Measurements from ENCODE around the gene MORN3.
"Not testable (repeated sequence)": the region's sequence is repeated elsewhere in the genome, so short reads cannot be mapped to it uniquely, and the experiment has no call there.

The MORN3 gene

DNA sequence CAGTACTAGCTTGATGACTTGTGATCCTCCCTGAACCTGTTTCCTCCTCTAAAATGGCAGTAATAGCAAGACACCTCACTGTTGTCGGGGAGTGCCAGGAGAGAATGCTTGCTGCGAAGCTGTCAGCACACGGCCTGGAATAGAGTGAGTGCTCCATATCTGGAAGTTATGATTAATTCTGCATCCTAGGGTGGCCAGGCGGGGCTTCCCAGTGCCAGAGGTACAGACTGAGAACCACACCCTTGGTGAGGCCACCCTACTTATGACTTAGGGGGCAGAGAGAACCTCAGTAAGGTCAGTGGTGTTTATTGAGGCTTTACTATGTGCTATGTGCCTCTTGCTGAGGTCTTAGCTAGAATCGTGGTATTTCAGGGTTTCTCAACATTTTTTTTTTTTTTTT lies 20.1 kb downstream of the MORN3 start:
- TF ChIP-seq, protein P1, sequence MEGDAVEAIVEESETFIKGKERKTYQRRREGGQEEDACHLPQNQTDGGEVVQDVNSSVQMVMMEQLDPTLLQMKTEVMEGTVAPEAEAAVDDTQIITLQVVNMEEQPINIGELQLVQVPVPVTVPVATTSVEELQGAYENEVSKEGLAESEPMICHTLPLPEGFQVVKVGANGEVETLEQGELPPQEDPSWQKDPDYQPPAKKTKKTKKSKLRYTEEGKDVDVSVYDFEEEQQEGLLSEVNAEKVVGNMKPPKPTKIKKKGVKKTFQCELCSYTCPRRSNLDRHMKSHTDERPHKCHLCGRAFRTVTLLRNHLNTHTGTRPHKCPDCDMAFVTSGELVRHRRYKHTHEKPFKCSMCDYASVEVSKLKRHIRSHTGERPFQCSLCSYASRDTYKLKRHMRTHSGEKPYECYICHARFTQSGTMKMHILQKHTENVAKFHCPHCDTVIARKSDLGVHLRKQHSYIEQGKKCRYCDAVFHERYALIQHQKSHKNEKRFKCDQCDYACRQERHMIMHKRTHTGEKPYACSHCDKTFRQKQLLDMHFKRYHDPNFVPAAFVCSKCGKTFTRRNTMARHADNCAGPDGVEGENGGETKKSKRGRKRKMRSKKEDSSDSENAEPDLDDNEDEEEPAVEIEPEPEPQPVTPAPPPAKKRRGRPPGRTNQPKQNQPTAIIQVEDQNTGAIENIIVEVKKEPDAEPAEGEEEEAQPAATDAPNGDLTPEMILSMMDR (IDR thresholded peaks at IDR 0.05; ENCODE audit: low read length, missing control alignments): no peak
- DNase-seq (ENCODE audit: low read depth): no peak
- no peak overlapping the region for H3K4me3 ChIP-seq (replicated peaks; ENCODE audit: low read depth, low read length)

DNA sequence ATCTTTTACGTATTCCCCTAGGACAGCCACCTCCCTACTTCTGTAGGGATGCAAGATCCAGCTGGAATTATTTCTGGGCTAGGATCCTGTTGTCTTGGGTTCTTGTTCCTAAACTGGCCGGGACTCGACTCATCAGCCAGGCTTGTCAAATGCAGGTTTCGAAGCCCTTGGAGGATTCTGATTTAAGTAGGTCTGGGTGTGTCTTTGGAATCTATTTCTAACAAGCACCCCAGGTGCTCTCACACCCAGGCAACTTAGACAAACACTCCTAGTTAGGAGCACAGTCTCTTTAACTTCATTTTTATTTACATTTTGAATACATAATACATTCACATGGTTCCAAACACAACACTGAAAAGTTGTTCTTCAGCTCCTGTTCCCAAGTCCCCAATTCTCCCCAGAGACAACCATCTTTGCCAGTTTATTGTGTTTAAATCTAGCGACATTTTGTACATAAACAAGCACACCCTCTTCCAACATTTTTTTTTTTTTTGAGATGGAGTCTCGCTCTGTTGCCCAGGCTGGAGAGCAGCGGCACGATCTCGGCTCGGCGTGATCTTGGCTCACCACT lies 20.9 kb downstream of the MORN3 start:
- no peak for DNase-seq (ENCODE audit: low read depth)
- H3K4me3 ChIP-seq (replicated peaks; ENCODE audit: low read depth, low read length): no peak overlapping the region
- TF ChIP-seq, protein P1 (IDR thresholded peaks at IDR 0.05; ENCODE audit: low read length, missing control alignments): no peak

DNA sequence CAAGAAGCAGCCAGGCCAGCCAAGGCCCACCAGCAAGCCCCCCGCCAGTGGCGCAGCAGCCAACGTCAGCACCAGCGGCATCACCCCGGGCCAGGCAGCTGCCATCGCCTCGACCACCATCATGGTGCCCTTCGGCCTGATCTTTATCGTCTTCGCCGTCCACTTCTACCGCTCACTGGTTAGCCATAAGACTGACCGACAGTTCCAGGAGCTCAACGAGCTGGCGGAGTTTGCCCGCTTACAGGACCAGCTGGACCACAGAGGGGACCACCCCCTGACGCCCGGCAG lies 28.2 kb downstream of the MORN3 start:
- H3K4me3 ChIP-seq (replicated peaks; ENCODE audit: low read depth, low read length): no peak overlapping the region
- TF ChIP-seq, protein P1 (IDR thresholded peaks at IDR 0.05; ENCODE audit: low read length, missing control alignments): no peak
- DNase-seq (ENCODE audit: low read depth): no peak

DNA sequence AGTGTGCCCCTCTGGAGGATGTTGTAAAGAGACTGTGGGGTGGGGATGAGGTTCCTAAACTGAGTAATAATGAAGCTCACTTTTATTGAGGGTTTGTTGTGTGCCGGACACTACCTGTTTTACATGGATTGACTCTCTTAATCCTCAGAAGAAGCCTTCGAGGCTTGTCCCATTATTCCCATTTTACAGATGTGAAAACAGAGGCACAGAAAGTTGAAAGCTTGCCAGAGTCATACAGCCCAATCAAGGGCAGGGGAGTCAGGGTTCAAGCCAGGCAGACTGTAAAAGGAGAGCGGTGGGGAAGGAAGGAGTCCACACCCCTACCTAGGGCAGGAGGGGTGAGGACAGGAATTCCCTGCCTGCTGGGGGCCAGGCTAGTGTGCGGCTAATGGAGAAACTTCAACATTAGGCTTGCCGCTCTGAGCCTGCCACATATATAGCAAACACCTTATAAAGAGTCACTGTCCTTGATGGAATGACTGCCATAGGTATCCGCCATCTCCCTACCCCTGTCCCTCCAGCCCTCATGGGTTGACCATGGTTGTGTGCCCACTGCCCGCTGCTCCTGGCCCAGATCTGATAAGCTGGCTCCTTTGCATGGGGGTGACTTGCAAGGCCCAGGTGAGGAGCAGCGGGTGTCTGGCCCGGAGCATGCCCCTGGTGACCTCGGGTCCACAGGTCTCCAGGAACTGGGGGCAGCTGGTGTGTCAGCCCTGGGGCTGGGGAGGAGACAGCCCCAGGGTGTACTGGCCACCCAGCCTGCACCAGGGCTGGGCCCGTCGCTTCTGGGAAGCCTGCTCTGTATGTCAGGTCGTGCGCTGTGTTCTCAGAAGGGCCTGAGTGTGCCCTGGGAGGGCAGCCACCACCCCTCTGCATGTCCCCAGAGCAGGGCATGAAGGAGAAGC lies 30.9 kb downstream of the MORN3 start:
- no peak overlapping the region for H3K4me3 ChIP-seq (replicated peaks; ENCODE audit: low read depth, low read length)
- TF ChIP-seq, protein P1 (IDR thresholded peaks at IDR 0.05; ENCODE audit: low read length, missing control alignments): no peak
- no peak for DNase-seq (ENCODE audit: low read depth)

DNA sequence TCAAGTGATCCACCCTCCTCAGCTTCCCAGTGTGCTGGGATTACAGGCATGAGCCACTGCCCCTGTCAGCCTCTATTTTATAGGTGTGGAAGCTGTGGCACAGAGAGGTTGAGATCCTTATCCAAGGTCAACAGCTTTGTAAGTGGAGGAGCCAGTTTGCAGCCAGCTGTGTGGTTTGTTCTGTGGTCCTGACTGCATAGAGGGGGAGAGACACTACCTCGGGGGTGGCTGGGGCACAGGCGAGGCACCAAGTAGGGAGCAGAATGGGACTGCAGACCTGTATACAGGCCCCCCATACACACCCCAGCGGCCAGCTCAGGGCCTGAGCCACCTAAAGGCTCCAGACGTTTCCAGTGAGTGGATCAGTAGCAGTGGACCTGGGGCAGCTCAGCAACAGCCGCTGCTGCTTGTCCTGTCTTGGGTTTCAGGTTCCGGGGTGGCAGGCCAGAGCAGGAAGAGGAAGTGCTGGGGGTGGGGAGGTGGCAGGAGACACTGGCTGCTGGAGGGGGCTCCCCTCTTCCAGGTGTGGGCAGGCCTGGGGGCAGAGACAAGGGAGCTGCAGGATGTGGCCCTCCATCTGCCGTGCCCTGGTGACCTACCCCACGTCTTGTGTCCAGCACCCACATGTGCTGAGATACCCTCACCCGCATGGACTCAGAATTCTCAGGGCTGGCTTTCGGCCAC lies 32.1 kb downstream of the MORN3 start:
- no peak for DNase-seq (ENCODE audit: low read depth)
- no peak overlapping the region for H3K4me3 ChIP-seq (replicated peaks; ENCODE audit: low read depth, low read length)

DNA sequence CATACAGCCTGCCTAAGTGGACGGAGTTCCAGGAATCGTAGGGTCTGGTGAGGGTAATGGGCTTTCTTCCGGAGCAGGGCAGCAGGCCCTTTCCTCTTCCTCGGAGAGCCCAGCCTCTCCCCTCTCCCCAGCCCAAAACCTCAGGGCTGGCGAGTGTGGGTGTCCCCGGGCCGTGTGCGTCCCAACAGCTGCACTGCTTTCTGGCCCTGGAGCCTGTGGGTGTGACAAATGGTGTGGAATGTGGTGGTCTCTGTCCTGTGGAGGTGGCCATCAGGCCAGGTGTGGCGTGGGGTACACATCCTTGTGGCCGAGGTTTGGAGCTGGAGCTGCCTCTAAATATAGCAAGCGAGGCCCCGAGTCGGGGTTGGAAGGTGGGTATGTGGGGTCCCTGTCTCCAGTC lies 34.6 kb downstream of the MORN3 start:
- DNase-seq (ENCODE audit: low read depth): no peak
- TF ChIP-seq, protein P1 (IDR thresholded peaks at IDR 0.05; ENCODE audit: low read length, missing control alignments): no peak
- H3K4me3 ChIP-seq (replicated peaks; ENCODE audit: low read depth, low read length): no peak overlapping the region

More for the DNA sequence above, 32.1 kb downstream of the MORN3 start:
- TF ChIP-seq, protein P1 (IDR thresholded peaks at IDR 0.05; ENCODE audit: low read length, missing control alignments): no peak

DNA sequence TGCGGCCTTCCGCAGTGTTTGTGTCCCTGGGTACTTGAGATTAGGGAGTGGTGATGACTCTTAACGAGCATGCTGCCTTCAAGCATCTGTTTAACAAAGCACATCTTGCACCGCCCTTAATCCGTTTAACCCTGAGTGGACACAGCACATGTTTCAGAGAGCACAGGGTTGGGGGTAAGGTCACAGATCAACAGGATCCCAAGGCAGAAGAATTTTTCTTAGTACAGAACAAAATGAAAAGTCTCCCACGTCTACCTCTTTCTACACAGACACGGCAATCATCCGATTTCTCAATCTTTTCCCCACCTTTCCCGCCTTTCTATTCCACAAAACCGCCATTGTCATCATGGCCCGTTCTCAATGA lies 35.6 kb downstream of the MORN3 start:
- not testable (repeated sequence) for DNase-seq (ENCODE audit: low read depth); H3K4me3 ChIP-seq (replicated peaks; ENCODE audit: low read depth, low read length)

All from fibroblast of pulmonary artery (primary cell).